ENCODE measurements around the gene SLC35G2. TPM values are rescaled to one million over a fixed set of nuclear protein-coding genes. Genes with fewer than 3 reads are reported as not detected.

The SLC35G2 gene
- total RNA-seq, 4 donors from 2014 or later: 9.1 to 13.2 (median 11.8) TPM

GRCh38 chr3:136840252-136840651 lies 21.3 kb downstream of the SLC35G2 start:
- intact Hi-C loops (cut with DNase I; ENCODE audit: low total_unique reads): no loop called here
- Histone ChIP-seq H3K4me1 (no peaks in the 10 kb centered on the region), H3K27ac (no peak overlapping the region), H3K27me3 (no peaks in the 10 kb centered on the region), H3K36me3 (no peaks in the 10 kb centered on the region), H3K4me3 (no peak overlapping the region), H3K9me3 (no peaks in the 10 kb centered on the region)
- no peak for DNase-seq
- TF ChIP-seq CTCF (IDR thresholded peaks at IDR 0.05) (no peak), POLR2A (IDR thresholded peaks at IDR 0.05) (no peak)

GRCh38 chr3:136842294-136842693 lies 23.4 kb downstream of the SLC35G2 start:
- no peaks in the 10 kb centered on the region for H3K27me3 ChIP-seq
- H3K9me3 ChIP-seq: no peaks in the 10 kb centered on the region
- H3K4me3 ChIP-seq: no peak overlapping the region
- no peak for DNase-seq
- TF ChIP-seq CTCF (IDR thresholded peaks at IDR 0.05) (no peak), POLR2A (IDR thresholded peaks at IDR 0.05) (no peak)
- H3K27ac ChIP-seq: no peak overlapping the region
- H3K36me3 ChIP-seq: no peaks in the 10 kb centered on the region
- intact Hi-C loops (cut with DNase I; ENCODE audit: low total_unique reads): no loop called here
- no peaks in the 10 kb centered on the region for H3K4me1 ChIP-seq

GRCh38 chr3:136844724-136845123 lies 25.8 kb downstream of the SLC35G2 start:
- DNase-seq: no peak
- Histone ChIP-seq H3K36me3 (no peaks in the 10 kb centered on the region), H3K27ac (no peak overlapping the region), H3K27me3 (no peaks in the 10 kb centered on the region), H3K4me1 (no peaks in the 10 kb centered on the region), H3K4me3 (no peak overlapping the region), H3K9me3 (no peaks in the 10 kb centered on the region)
- TF ChIP-seq CTCF (IDR thresholded peaks at IDR 0.05) (no peak), POLR2A (IDR thresholded peaks at IDR 0.05) (no peak)
- intact Hi-C loops (cut with DNase I; ENCODE audit: low total_unique reads): no loop called here

- no peak for DNase-seq
- no peaks in the 10 kb centered on the region for H3K4me1 ChIP-seq
- H3K36me3 ChIP-seq: no peaks in the 10 kb centered on the region
- H3K4me3 ChIP-seq: no peak overlapping the region
- no peaks in the 10 kb centered on the region for H3K9me3 ChIP-seq
- no peak for TF ChIP-seq POLR2A (IDR thresholded peaks at IDR 0.05)
- no peak for TF ChIP-seq CTCF (IDR thresholded peaks at IDR 0.05)
- intact Hi-C loops (cut with DNase I; ENCODE audit: low total_unique reads): no loop called here
- no peak overlapping the region for H3K27ac ChIP-seq
- no peaks in the 10 kb centered on the region for H3K27me3 ChIP-seq
Observed at GRCh38 chr3:136852180-136852579, 33.3 kb downstream of the SLC35G2 start.

GRCh38 chr3:136856665-136857064 lies 37.7 kb downstream of the SLC35G2 start:
- Histone ChIP-seq H3K27ac (no peak overlapping the region), H3K4me3 (no peak overlapping the region), H3K36me3 (no peaks in the 10 kb centered on the region), H3K9me3 (no peaks in the 10 kb centered on the region), H3K27me3 (no peaks in the 10 kb centered on the region), H3K4me1 (no peaks in the 10 kb centered on the region)
- intact Hi-C loops (cut with DNase I; ENCODE audit: low total_unique reads): no loop called here
- TF ChIP-seq CTCF (IDR thresholded peaks at IDR 0.05) (no peak), POLR2A (IDR thresholded peaks at IDR 0.05) (no peak)
- no peak for DNase-seq
